K562 (cell line): ENCODE results near the gene MDN1. TPM values are rescaled to one million over a fixed set of nuclear protein-coding genes. Genes with fewer than 3 reads are reported as not detected.
A peak's percentile ranks its signal among the peaks of the same experiment; 100 is the strongest.

Source experiments
- ATAC-seq: fragments of 200-7000 bp; cut with Tn5 transposase; 3 replicates; pipeline ENCODE4 v1.9.1; 2020; ENCODE audit warnings: moderate library complexity
- BruUV-seq: library from RNA; stranded (reverse); fragments of 400-500 nt; replicated peaks from 2 replicates; lab custom pipeline; 2021; lab: Mats Ljungman, UMichigan
- CTCF ChIA-PET: fragments of 300-600 bp; formaldehyde crosslinking; extraction: SDS; loops from one replicate; lab custom pipeline; 2021; ENCODE audit warnings: low intra/inter-chr PET ratio; lab: Yijun Ruan, JAX
- POLR2A ChIA-PET: fragments of 300-600, 350-650 bp; sonication (Branson Sonifier 250); formaldehyde crosslinking; extraction: SDS; loops from one replicate; lab custom pipeline; 2021; ENCODE audit warnings: antibody characterized with exemption, inconsistent platforms; lab: Yijun Ruan, JAX
- DNase-seq, 4 experiments: peaks; one replicate each; pipeline versions ENCODE4 v3.0.0 to v3.0.0-alpha.2; 2011 to 2018; ENCODE audit warnings: low spot score in 3 of 4, mixed read lengths in 3 of 4; ENCODE audit errors: extremely low read depth in 1 of 4
- FAIRE-seq: peaks from 2 replicates; lab custom pipeline; 2011; peaks lifted over from hg19 to GRCh38; lab: Jason Lieb, UNC
- H2AFZ ChIP-seq: 2 replicates; pipeline ENCODE4 v1.6.0; 2011; ENCODE audit warnings: low read depth, low read length, control low read depth, inconsistent platforms
- H3K27ac ChIP-seq: fragments of 200-600 bp; 3 replicates; pipeline ENCODE4 v1.8.0; 2011; ENCODE audit warnings: low read depth, mild to moderate bottlenecking, control low read depth, inconsistent platforms, low read length, moderate library complexity, mixed read lengths; ENCODE audit errors: extremely low read depth
- H3K27me3 ChIP-seq, 2 experiments: fragments of 300-600 bp in 1 of 2; 2 replicates in 1 of 2; 3 replicates in 1 of 2; pipeline versions ENCODE4 v1.6.0 to v1.8.0; 2011; ENCODE audit warnings: inconsistent platforms in 2 of 2, low read length in 2 of 2, mild to moderate bottlenecking in 1 of 2, mixed read lengths in 1 of 2, moderate library complexity in 1 of 2; ENCODE audit not compliant: control insufficient read depth in 2 of 2, insufficient read depth in 2 of 2
- H3K36me3 ChIP-seq: fragments of 300-600 bp; 3 replicates; pipeline ENCODE4 v1.8.0; 2011; ENCODE audit warnings: mild to moderate bottlenecking, low read length, inconsistent platforms; ENCODE audit not compliant: control insufficient read depth, insufficient read depth
- H3K4me1 ChIP-seq, 2 experiments: fragments of 200-600 bp in 1 of 2; replicated peaks in 1 of 2; 2 replicates in 1 of 2; 3 replicates in 1 of 2; pipeline versions ENCODE4 v1.5.1 to v1.8.0; 2011; ENCODE audit warnings: inconsistent platforms in 2 of 2, low read length in 2 of 2, mild to moderate bottlenecking in 1 of 2, mixed read lengths in 1 of 2, moderate library complexity in 1 of 2; ENCODE audit not compliant: control insufficient read depth in 2 of 2, insufficient read depth in 2 of 2
- H3K4me2 ChIP-seq: 2 replicates; pipeline ENCODE4 v1.6.1; 2011; ENCODE audit warnings: low read length, control low read depth, inconsistent platforms, mixed read lengths; ENCODE audit not compliant: insufficient read depth
- H3K4me3 ChIP-seq: fragments of 200-600 bp; sonication (generic), shearing (Covaris generic); 2 replicates; pipeline ENCODE4 v1.5.1; 2016; ENCODE audit warnings: control low read depth, inconsistent platforms
- H3K79me2 ChIP-seq: fragments of 200-600 bp; 3 replicates; pipeline ENCODE4 v1.8.0; 2011; ENCODE audit warnings: low read length, inconsistent platforms; ENCODE audit not compliant: control insufficient read depth, insufficient read depth
- H3K9ac ChIP-seq, 2 experiments: 2 replicates each; pipeline versions ENCODE4 v1.6.0 to v1.6.1; 2011; ENCODE audit warnings: low read depth in 2 of 2, low read length in 2 of 2, control low read depth in 1 of 2, inconsistent platforms in 1 of 2, mild to moderate bottlenecking in 1 of 2, mixed read lengths in 1 of 2; ENCODE audit not compliant: insufficient read depth in 1 of 2
- H3K9me1 ChIP-seq: one replicate; pipeline ENCODE4 v1.6.0; 2011; ENCODE audit warnings: inconsistent platforms, mild to moderate bottlenecking, low read length, moderate library complexity; ENCODE audit not compliant: control insufficient read depth, insufficient read depth
- H3K9me3 ChIP-seq: replicated peaks from 2 replicates; pipeline ENCODE4 v1.5.1; 2011; ENCODE audit warnings: low read depth, low read length, inconsistent platforms; ENCODE audit not compliant: control insufficient read depth, insufficient read depth
- H4K20me1 ChIP-seq: replicated peaks from 2 replicates; pipeline ENCODE4 v1.6.1; 2011; ENCODE audit warnings: low read length, inconsistent platforms, mixed read lengths; ENCODE audit not compliant: control insufficient read depth, insufficient read depth
- ARID2 ChIP-seq: fragments of 450-650 bp; IDR thresholded peaks from 2 replicates; pipeline ENCODE4 v1.6.1; 2017; ENCODE audit warnings: antibody characterized with exemption, mild to moderate bottlenecking
- C11orf30 ChIP-seq: fragments of 450-650 bp; IDR thresholded peaks from 2 replicates; pipeline ENCODE4 v1.6.1; 2016; ENCODE audit warnings: low read depth, mild to moderate bottlenecking
- CHD1 ChIP-seq: fragments of 200-600 bp; sonication (generic); IDR thresholded peaks from one replicate; pipeline ENCODE4 v1.6.1; 2012; ENCODE audit warnings: mild to moderate bottlenecking, moderate library complexity, low read length, inconsistent platforms
- CXXC5 ChIP-seq: fragments of 250-450 bp; sonication (Bioruptor Pico); IDR thresholded peaks from 2 replicates; pipeline ENCODE4 v1.8.0; 2022; ENCODE audit warnings: inconsistent platforms, mild to moderate bottlenecking, moderate library complexity
- FOXA1 ChIP-seq: fragments of 450-650 bp; IDR thresholded peaks from 2 replicates; pipeline ENCODE4 v1.6.1; 2016; ENCODE audit warnings: mild to moderate bottlenecking, borderline replicate concordance
- FOXK1 ChIP-seq: sonication (generic); formaldehyde crosslinking; IDR thresholded peaks from 2 replicates; pipeline ENCODE4 v1.8.0; 2022; ENCODE audit warnings: missing genetic modification reagents, mild to moderate bottlenecking, borderline replicate concordance
- MXD1 ChIP-seq: fragments of 250-450 bp; sonication (Bioruptor Pico); IDR thresholded peaks from 2 replicates; pipeline ENCODE4 v1.8.0; 2021; ENCODE audit warnings: borderline replicate concordance, mild to moderate bottlenecking, moderate library complexity; ENCODE audit not compliant: poor library complexity, severe bottlenecking
- PTBP1 ChIP-seq: fragments of 200-400 bp; formaldehyde crosslinking; IDR thresholded peaks from 2 replicates; pipeline ENCODE4 v1.6.1; 2017; ENCODE audit warnings: low read depth, low read length
- SPI1 ChIP-seq: IDR thresholded peaks from 2 replicates; pipeline ENCODE4 v1.6.1; 2011; ENCODE audit warnings: low read depth, low read length, control low read depth, borderline replicate concordance
- SRF ChIP-seq, 2 experiments: fragments of 250-450, 450-650 bp in 1 of 2; sonication (Bioruptor Pico) in 1 of 2; sonication (generic) in 1 of 2; formaldehyde crosslinking; IDR thresholded peaks; 2 replicates each; pipeline versions ENCODE4 v1.5.0 to v1.5.1; 2020 to 2022; ENCODE audit warnings: mild to moderate bottlenecking in 1 of 2, missing genetic modification reagents in 1 of 2
- YBX1 ChIP-seq: fragments of 450-650 bp; IDR thresholded peaks from 2 replicates; pipeline ENCODE4 v1.7.1; 2016; ENCODE audit warnings: mild to moderate bottlenecking
- YY1 ChIP-seq, 3 experiments: IDR thresholded peaks; 2 replicates each; pipeline ENCODE4 v1.6.1; 2011; ENCODE audit warnings: low read length in 2 of 3, mild to moderate bottlenecking in 2 of 3, moderate library complexity in 2 of 3, borderline replicate concordance in 1 of 3, control low read depth in 1 of 3, low read depth in 1 of 3; ENCODE audit not compliant: insufficient read depth in 3 of 3, insufficient replicate concordance in 2 of 3, control insufficient read depth in 1 of 3, insufficient read length in 1 of 3; ENCODE audit errors: extremely low read depth in 1 of 3
- ZNF280B ChIP-seq: fragments of 250-450 bp; sonication (Bioruptor Pico); IDR thresholded peaks from 2 replicates; pipeline ENCODE4 v1.5.1; 2021; ENCODE audit warnings: mild to moderate bottlenecking
- ZNF316 ChIP-seq: fragments of 450-650 bp; IDR thresholded peaks from 2 replicates; pipeline ENCODE4 v1.6.1; 2016
- WGBS: fragments of 100-300 bp; shearing (Covaris generic); methylation state at CpG from one replicate; pipeline ENCODE4 v1.1.6; 2016; ENCODE audit warnings: low coverage, mixed read lengths; ENCODE audit not compliant: insufficient coverage; ENCODE audit errors: missing lambda C conversion rate; 5-methylcytosine and 5-hydroxymethylcytosine counted together
- in situ Hi-C: fragments of 300-500 bp; cut with MboI; formaldehyde crosslinking; loops from 4 replicates; pipeline ENCODE4 v1.15.0; 2018; ENCODE audit warnings: inconsistent platforms, mixed read lengths
- intact Hi-C: fragments of 100-400 bp; cut with micrococcal nuclease; formaldehyde crosslinking; loops from 2 replicates; pipeline ENCODE4 v1.14.2; 2022
- polyA plus RNA-seq, 8 experiments: library from polyadenylated mRNA; depleted of rRNA in 4 of 8; stranded (reverse) in 5 of 8; unstranded in 3 of 8; fragments of >200 nt; fragmentation: Nextera tagmentation in 2 of 8; fragmentation: Illumina TruSeq in 1 of 8; extraction: Ambion mirVana in 2 of 8; extraction: Trizol in 1 of 8; gene quantifications; 2 replicates each; pipeline versions ENCODE4 v1.2.1 to v1.2.3, GENCODE V29; 2011 to 2014; ENCODE audit warnings: inconsistent platforms in 1 of 8, missing spikeins in 1 of 8
- total RNA-seq, 7 experiments: library from RNA; depleted of rRNA in 6 of 7; stranded (reverse); fragments of >200 nt in 6 of 7; fragmentation: Illumina TruSeq in 2 of 7; extraction: Trizol in 2 of 7; gene quantifications; 2 replicates each; pipeline versions ENCODE4 v1.2.1 to v1.2.3, GENCODE V29; 2011 to 2021; ENCODE audit warnings: low replicate concordance in 1 of 7

Gene MDN1
- total and polyA plus RNA-seq, 9 of the 15 experiments (the other 6 are each of a cell fraction or from before 2014, with no cell fraction given) = 25.6 to 93.6 (median 43.0) TPM

GRCh38 chr6:89790403-89790802, 29.2 kb downstream of the MDN1 start:
- ChIA-PET CTCF (no interaction called here), POLR2A (no interaction called here)
- no peaks in the 10 kb centered on the region for H3K27me3 ChIP-seq
- H2AFZ ChIP-seq = no peak overlapping the region
- H3K27ac ChIP-seq = no peak overlapping the region
- peaks cover 14% of the 10 kb centered on the region; the same call in 2 of the 3 replicates for H3K79me2 ChIP-seq
- H3K9me3 ChIP-seq = no peaks in the 10 kb centered on the region
- DNase-seq = no peak
- 88% methylated on average over 2 of the region's 2 CpGs for WGBS
- no peak for FAIRE-seq
- peaks cover 90% of the 10 kb centered on the region for H3K36me3 ChIP-seq
- no peak overlapping the region for H3K9ac ChIP-seq
- H4K20me1 ChIP-seq = no peaks in the 10 kb centered on the region; the same call in 1 of the 2 replicates
- intact Hi-C loops = no loop called here
- no peaks in the 10 kb centered on the region for H3K9me1 ChIP-seq
- H3K4me3 ChIP-seq = no peak overlapping the region
- no peak overlapping the region for H3K4me2 ChIP-seq
- in situ Hi-C loops = no loop called here
- BruUV-seq = no TSS peak
- peak; percentile 37; the same call in 1 of the 2 replicates for TF ChIP-seq ZNF316
- peak; percentile 15; the same call in 1 of the 2 replicates for TF ChIP-seq C11orf30
- no peak for TF ChIP-seq SRF (CRISPR knock-in tag; IDR thresholded peaks at IDR 0.05)
- ATAC-seq = no peak
- H3K4me1 ChIP-seq = no peaks in the 10 kb centered on the region; a peak in 1 of 5 replicates

DNA sequence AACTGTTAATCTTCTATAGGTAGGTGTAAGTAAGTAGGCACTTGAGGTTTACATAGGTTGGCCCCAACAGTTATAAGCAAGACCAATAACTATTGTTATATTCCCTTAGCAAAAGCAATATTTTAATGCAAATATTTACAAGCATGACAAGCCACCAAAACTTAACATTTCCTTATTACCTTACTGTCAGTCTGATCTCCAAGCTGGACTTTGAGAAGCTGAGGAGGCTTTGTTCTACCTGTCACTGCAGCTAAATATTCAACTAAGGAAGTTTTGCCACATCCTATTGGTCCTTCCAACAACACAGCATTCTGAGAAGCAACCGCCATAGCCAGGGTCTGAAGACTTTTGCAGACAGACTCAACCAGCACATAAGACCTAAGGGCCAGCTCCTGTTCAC, 29.6 kb downstream of the MDN1 start:
- no peaks in the 10 kb centered on the region for H3K9me3 ChIP-seq
- H3K4me2 ChIP-seq = no peak overlapping the region
- 92% methylated on average over 1 of the region's 1 CpG for WGBS
- intact Hi-C loops (no loop called here), in situ Hi-C loops (no loop called here)
- POLR2A ChIA-PET = no interaction called here
- no peak overlapping the region for H2AFZ ChIP-seq
- no peaks in the 10 kb centered on the region for H3K9me1 ChIP-seq
- ATAC-seq = no peak
- H3K27ac ChIP-seq = no peak overlapping the region
- DNase-seq = no peak
- no peaks in the 10 kb centered on the region for H3K27me3 ChIP-seq
- H3K9ac ChIP-seq = no peak overlapping the region
- FAIRE-seq = no peak
- H4K20me1 ChIP-seq = no peaks in the 10 kb centered on the region; the same call in 1 of the 2 replicates
- CTCF ChIA-PET = no interaction called here
- H3K36me3 ChIP-seq = peaks cover 90% of the 10 kb centered on the region
- no peaks in the 10 kb centered on the region; a peak in 1 of 5 replicates for H3K4me1 ChIP-seq
- H3K79me2 ChIP-seq = peaks cover 10% of the 10 kb centered on the region; the same call in 2 of the 3 replicates
- no peak overlapping the region for H3K4me3 ChIP-seq
- BruUV-seq = no TSS peak
- TF ChIP-seq SPI1 (no peak), PTBP1 (no peak), ARID2 (no peak), CXXC5 (CRISPR knock-in tag) (no peak), YBX1 (no peak), MXD1 (CRISPR knock-in tag) (no peak), FOXK1 (CRISPR knock-in tag) (no peak), FOXA1 (no peak), ZNF280B (CRISPR knock-in tag) (no peak), YY1 (IDR thresholded peaks at IDR 0.05; ENCODE audit: borderline replicate concordance in 1 of 3, control insufficient read depth in 1 of 3, extremely low read depth in 1 of 3, insufficient read depth in 3 of 3, insufficient read length in 1 of 3, insufficient replicate concordance in 2 of 3, low read depth in 1 of 3, low read length in 2 of 3) (no peak), CHD1 (no peak)
